GM18519 (cell line): ENCODE results near the gene PTCD1.
"Not testable (repeated sequence)": the region's sequence is repeated elsewhere in the genome, so short reads cannot be mapped to it uniquely, and the experiment has no call there.

ENCODE experiments used
- ATAC-seq: cut with Tn5 transposase; IDR thresholded peaks from one replicate; pipeline ENCODE4 v1.9.1; 2021; ENCODE audit warnings: mild to moderate bottlenecking, moderate library complexity; ENCODE audit not compliant: unreplicated experiment, low FRiP score

PTCD1 gene

GRCh38 chr7:99452541-99452940, 13.9 kb upstream of the PTCD1 start:
- ATAC-seq, result no peak

- ATAC-seq, result no peak
Measured at GRCh38 chr7:99451936-99452335, 13.3 kb upstream of the PTCD1 start.

DNA sequence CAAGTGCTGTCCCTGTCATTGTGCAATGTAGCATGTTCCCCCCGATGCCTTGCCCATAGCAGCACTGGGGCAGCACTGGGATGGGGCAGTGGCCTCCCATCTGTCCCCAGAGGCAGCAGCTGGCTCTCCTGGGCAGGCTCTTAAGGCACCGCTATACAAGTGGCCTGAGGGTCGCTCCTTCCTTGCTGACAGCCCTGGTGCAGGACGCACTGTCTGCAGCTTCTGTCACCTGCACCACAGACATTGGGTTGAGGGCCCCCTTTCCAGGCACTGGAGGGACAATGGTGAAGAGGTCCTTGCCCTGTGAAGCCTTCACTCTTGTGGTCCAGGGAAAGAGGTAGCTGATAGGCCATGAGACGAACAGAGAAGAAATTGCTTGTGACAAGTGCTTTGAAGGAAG, 10.7 kb upstream of the PTCD1 start:
- ATAC-seq, result no peak

GRCh38 chr7:99448855-99449254, 10.3 kb upstream of the PTCD1 start:
- ATAC-seq, result no peak

GRCh38 chr7:99447943-99448342, 9.3 kb upstream of the PTCD1 start:
- no peak for ATAC-seq

- no peak for ATAC-seq
Measured at GRCh38 chr7:99446096-99446495, 7.5 kb upstream of the PTCD1 start.

GRCh38 chr7:99440195-99440594, 1.6 kb upstream of the PTCD1 start:
- no peak for ATAC-seq

DNA sequence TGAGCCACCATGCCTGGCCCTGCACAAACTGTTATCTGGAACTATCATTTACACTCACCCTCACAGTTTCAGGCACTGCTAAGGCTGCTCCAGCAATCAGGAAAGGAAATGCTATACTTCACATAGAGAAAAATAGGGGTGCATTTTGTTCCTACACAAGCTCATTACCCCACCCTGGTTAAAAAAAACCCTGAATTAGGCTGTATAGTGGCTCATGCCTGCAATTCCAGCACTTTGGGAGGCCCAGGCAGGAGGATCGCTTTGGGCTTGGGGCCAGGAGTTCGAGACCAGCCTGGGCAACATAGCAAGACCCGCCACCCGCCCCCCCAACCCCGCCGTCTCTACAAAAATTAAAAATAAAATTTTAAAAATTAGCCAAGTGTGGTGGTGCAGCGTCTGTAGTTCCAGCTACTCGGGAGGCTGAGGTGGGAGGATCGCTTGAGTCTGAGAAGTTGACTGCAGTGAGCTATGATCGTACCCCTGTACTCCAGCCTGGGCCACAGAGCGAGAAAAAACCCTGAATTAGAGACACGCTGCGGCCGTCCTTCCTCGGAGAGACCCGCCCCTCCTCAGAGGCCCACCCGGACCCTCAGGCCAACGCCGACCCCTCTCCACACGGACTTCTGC, 539 bp downstream of the PTCD1 start:
- no peak for ATAC-seq

- ATAC-seq, result no peak
Measured at GRCh38 chr7:99433158-99433557, 5.4 kb downstream of the PTCD1 start.

DNA sequence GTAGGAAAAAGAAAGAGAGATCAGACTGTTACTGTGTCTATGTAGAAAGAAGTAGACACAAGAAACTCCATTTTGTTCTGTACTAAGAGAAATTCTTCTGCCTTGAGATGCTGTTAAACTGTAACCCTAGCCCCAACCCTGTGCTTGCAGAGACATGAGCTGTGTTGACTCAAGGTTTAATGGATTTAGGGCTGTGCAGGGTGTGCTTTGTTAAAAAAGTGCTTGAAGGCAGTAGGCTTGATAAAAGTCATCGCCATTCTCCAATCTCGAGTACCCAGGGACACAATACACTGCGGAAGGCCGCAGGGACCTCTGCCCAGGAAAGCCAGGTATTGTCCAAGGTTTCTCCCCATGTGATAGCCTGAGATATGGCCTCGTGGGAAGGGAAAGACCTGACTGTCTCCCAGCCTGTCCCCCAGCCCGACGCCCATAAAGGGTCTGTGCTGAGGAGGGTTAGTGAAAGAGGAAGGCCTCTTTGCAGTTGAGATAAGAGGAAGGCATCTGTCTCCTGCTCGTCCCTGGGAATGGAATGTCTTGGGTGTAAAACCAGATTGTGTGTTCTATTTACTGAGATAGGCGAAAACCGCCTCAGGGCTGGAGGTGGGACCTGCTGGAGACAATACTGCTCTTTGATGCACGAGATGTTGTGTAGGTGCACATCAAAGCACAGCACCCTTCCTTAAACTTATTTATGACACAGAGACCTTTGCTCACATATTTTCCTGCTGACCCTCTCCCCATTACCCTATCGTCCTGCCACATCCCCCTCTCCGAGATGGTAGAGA, 6.7 kb downstream of the PTCD1 start:
- not testable (repeated sequence) for ATAC-seq

GRCh38 chr7:99429756-99430155, 8.8 kb downstream of the PTCD1 start:
- ATAC-seq, result no peak

DNA sequence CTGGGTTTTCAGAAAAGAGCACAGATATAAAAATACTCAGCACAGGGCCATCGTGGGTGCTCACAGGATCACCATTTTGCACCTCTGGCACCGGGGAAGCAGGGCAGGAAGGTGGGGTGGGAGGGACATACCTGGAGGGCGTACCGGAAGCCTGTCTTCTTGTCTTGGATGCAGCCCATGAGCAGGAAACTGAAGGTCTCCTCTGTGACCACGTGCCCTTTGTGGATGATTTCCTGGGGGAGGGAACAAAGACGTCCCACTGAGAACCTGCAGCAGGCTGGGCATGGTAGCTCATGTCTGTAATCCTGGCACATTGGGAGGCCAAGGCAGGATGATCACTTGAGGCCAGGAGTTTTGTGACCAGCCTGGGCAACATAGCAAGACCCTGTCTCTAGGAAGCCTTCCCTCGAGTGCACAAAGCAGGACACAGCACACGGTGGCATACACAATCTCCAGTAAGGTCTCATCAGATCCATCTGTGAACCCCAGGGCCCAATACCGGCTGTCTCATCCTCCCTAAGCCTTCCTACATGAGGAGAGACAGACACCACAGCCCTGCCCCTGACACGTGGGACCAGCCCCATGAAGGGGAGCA, 9.5 kb downstream of the PTCD1 start:
- ATAC-seq, result no peak

- ATAC-seq, result no peak
Measured at GRCh38 chr7:99424932-99425730, 13.5 kb downstream of the PTCD1 start.

DNA sequence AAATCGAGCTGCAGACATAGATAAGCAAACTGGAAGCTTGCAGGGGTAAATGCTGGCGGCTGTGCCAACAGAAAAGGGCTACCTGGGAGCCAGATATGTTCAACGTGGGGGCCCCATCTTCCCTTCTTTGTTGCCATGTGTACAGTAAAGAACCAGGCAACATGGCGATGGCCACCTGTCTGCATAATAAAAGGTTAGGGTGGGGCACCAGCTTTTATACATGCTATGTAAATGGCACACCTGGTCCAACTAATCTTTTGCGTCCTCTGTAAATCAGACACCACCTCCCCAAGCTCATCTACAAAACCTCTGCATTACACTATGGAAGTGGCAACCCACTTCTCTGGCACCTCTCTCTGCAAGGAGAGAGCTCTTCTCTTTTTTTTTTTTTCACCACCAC, 16.0 kb downstream of the PTCD1 start:
- no peak for ATAC-seq

DNA sequence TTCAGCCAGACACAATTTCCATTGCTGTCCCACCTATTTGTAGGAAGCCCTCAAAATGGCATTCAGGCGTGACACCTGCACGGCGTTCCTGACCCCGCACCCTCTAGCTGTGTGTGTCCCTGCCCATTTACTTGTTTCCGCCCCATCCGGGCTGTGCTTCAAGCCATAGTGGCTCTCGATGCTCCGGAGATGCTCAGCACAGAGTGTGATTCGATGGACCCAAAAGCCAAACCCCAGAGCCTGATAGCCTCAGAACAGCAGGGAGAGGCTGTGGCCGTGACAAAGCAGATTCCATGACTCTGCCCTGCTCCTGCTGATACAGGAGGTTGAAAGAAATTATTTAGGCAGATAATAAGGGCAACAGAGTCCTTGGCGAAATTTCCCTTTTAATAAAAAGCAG, 16.4 kb downstream of the PTCD1 start:
- no peak for ATAC-seq

GRCh38 chr7:99420986-99421385, 17.6 kb downstream of the PTCD1 start:
- ATAC-seq, result no peak

DNA sequence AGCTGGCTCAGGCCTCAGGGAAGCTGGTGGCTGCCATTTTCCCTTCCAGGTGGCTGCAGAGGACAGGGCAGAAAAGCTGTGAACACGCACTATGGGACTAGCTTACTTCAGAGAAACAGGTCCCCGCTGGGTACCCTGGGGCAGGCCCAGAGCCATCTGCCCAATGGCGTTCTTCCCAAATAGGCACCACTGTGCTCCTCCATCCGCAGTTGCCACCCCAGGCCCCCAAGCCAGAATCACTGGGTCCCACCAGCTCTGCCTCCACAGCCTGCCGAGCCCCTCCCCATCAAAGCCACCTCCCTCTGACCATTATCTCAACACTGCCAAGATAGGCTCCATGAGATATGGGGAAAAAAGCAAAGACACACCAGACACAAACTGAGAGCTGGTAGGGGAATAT, 18.4 kb downstream of the PTCD1 start:
- no peak for ATAC-seq

DNA sequence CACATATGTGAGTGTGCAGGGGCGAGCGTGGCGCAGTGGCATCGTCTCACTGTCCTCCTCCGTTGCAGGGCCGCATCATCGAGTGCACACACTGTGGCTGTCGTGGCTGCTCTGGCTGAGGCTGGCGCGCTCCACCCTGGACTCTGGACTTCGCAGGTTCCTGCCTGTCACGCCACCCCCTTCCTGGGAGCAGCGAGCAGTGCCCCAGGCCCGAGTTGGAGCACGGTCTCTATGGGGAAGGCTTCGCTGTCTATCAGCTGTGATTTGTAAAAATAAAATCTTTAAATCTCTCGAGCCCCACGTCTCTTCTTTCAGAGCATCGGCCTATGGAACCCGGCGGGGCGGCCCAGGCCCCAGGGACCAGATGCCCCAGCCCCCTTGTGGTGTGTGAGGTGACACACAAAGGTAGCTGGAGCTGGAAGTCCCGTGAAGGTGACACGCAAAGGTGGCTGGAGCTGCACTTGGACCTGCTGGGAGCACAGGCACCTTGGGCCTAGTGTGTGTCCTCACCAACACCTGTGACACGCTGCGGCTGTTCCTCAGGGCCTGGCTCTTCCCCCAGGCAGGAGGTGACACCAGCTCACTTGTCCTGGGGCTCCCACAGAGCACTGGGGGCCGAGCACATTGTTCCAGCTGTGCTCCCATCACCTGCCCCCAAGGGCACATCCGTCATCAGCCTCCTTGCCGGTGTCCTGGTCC, 19.1 kb downstream of the PTCD1 start:
- no peak for ATAC-seq

DNA sequence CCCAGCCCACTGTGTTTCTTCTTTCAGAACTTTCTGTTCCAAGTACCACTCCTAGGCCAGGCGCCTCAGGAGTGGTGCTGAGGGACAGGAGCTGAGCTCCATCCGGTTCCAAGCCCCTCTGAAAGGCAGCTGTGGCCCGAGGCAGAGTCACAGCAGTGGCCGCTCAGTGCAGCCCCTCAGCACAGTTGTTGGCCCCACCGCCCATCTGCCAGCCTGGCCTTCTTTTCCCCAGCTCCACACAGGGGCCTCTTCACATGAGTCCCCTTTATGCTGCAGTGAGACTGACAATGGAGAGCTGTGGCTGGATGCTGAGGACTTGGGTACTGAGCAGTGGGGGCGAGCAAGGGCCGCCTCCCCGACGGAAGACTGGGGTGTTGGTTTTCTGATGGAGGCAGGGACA, 20.3 kb downstream of the PTCD1 start:
- ATAC-seq, result no peak

DNA sequence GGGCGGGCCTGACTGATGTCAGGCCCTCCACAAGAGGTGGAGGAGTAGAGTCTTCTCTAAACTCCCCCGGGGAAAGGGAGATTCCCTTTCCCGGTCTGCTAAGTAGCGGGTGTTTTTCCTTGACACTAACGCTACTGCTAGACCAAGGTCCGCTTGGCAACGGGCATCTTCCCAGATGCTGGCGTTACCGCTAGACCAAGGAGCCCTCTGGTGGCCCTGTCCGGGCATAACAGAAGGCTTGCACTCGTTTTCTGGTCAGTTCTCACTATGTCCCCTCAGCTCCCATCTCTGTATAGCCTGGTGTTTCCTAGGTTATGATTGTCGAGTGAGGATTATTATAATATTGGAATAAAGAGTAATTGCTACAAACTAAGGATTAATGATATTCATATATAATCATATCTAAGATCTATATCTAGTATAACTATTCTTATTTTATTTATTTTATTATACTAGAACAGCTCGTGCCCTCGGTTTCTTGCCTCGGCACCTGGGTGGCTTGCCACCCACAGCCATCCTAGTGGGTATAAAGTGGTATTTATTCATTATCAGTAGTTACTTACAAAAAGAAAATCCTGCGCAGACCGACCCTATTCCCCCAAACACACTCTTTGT, 23.0 kb downstream of the PTCD1 start:
- not testable (repeated sequence) for ATAC-seq
